NCI-H2107 treated with DMSO at 0.1 percent for 48 hours (cell line): ENCODE measurements around the gene MAN1A1.

Experiments used
- DNase-seq: peaks from one replicate; lab custom pipeline; 2025; ENCODE audit not compliant: unreplicated experiment; lab: John Stamatoyannopoulos, UW

MAN1A1 gene

GRCh38 chr6:119276211-119276610 lies 73.3 kb downstream of the MAN1A1 start:
- no peak for DNase-seq

- DNase-seq: no peak
These were observed 75.4 kb downstream of the MAN1A1 start for GRCh38 chr6:119274197-119274595.

GRCh38 chr6:119273272-119274196 lies 76.0 kb downstream of the MAN1A1 start:
- no peak for DNase-seq

- DNase-seq: no peak
These were observed 79.0 kb downstream of the MAN1A1 start for GRCh38 chr6:119270545-119270944.

GRCh38 chr6:119269266-119270103 lies 80.1 kb downstream of the MAN1A1 start:
- no peak for DNase-seq

- no peak for DNase-seq
These were observed 82.2 kb downstream of the MAN1A1 start for GRCh38 chr6:119267126-119267905.

- no peak for DNase-seq
These were observed 84.6 kb downstream of the MAN1A1 start for GRCh38 chr6:119264854-119265397.

GRCh38 chr6:119262612-119263011 lies 86.9 kb downstream of the MAN1A1 start:
- DNase-seq: no peak

- DNase-seq: no peak
These were observed 87.6 kb downstream of the MAN1A1 start for GRCh38 chr6:119261944-119262284.

GRCh38 chr6:119259027-119259426 lies 90.5 kb downstream of the MAN1A1 start:
- DNase-seq: no peak

- DNase-seq: no peak
These were observed 91.8 kb downstream of the MAN1A1 start for GRCh38 chr6:119257726-119258125.

- no peak for DNase-seq
These were observed 92.5 kb downstream of the MAN1A1 start for GRCh38 chr6:119256978-119257462.

- DNase-seq: no peak
These were observed 93.2 kb downstream of the MAN1A1 start for GRCh38 chr6:119256392-119256791.

GRCh38 chr6:119255492-119255891 lies 94.1 kb downstream of the MAN1A1 start:
- DNase-seq: no peak

- no peak for DNase-seq
These were observed 99.5 kb downstream of the MAN1A1 start for GRCh38 chr6:119250036-119250435.

GRCh38 chr6:119249319-119249718 lies 100.2 kb downstream of the MAN1A1 start:
- DNase-seq: no peak

GRCh38 chr6:119247504-119247903 lies 102.1 kb downstream of the MAN1A1 start:
- no peak for DNase-seq

GRCh38 chr6:119243657-119244056 lies 105.9 kb downstream of the MAN1A1 start:
- DNase-seq: no peak

- DNase-seq: no peak
These were observed 106.5 kb downstream of the MAN1A1 start for GRCh38 chr6:119243037-119243436.

- no peak for DNase-seq
These were observed 107.8 kb downstream of the MAN1A1 start for GRCh38 chr6:119241540-119242309.
